ENCODE results near the gene ALG6. TPM values are rescaled to one million over a fixed set of nuclear protein-coding genes. Genes with fewer than 3 reads are reported as not detected.

The ALG6 gene
- total and polyA plus RNA-seq, 2 donors (not counting 1 experiment from before 2014, with no cell fraction given), result 12.5 to 15.9 TPM

- TF ChIP-seq EZH2 (IDR thresholded peaks at IDR 0.05; ENCODE audit: low read length, missing control alignments), result peak; percentile 81
- no peak for TF ChIP-seq CTCF (conservative IDR thresholded peaks at IDR 0.05 in 1 of 2, IDR thresholded peaks at IDR 0.05 in 1 of 2; ENCODE audit: low read depth in 1 of 2, low read length in 2 of 2)
- H3K9me3 ChIP-seq (ENCODE audit: control insufficient read depth, insufficient read depth, low read depth, low read length), result no peaks in the 10 kb centered on the region
- DNase-seq (ENCODE audit: low read depth in 2 of 2), result peak in 1 of 2 donors; percentile 17
Observed at GRCh38 chr1:63319046-63320021, 48.1 kb upstream of the ALG6 start.

GRCh38 chr1:63320022-63320721 lies 47.3 kb upstream of the ALG6 start:
- Histone ChIP-seq H3K9me3 (ENCODE audit: control insufficient read depth, insufficient read depth, low read depth, low read length) (no peaks in the 10 kb centered on the region), H3K4me1 (ENCODE audit: control insufficient read depth, extremely low read depth, insufficient read depth, low read length) (no peaks in the 10 kb centered on the region), H3K27me3 (ENCODE audit: control insufficient read depth, insufficient read depth, low read length) (peaks cover 88% of the 10 kb centered on the region), H3K36me3 (ENCODE audit: control insufficient read depth, insufficient read depth, low read length) (no peaks in the 10 kb centered on the region), H3K4me2 (ENCODE audit: extremely low read depth, insufficient read depth, low read length) (no peak overlapping the region), H3K79me2 (ENCODE audit: control insufficient read depth, insufficient read depth, low read length) (no peaks in the 10 kb centered on the region), H3K27ac (ENCODE audit: insufficient read depth, low read length) (no peak overlapping the region), H3K4me3 (replicated peaks in 1 of 4; ENCODE audit: control extremely low read depth in 1 of 4, insufficient read depth in 1 of 4, low read depth in 3 of 4, low read length in 4 of 4) (no peak overlapping the region), H4K20me1 (ENCODE audit: control insufficient read depth, extremely low read depth, insufficient read depth, low read length) (no peaks in the 10 kb centered on the region), H3K9ac (ENCODE audit: insufficient read depth, low read length) (no peak overlapping the region), H2AFZ (ENCODE audit: low read length) (no peak overlapping the region)
- TF ChIP-seq EZH2 (IDR thresholded peaks at IDR 0.05; ENCODE audit: low read length, missing control alignments), result peak; percentile 53
- no peak for TF ChIP-seq CTCF (conservative IDR thresholded peaks at IDR 0.05 in 1 of 2, IDR thresholded peaks at IDR 0.05 in 1 of 2; ENCODE audit: low read depth in 1 of 2, low read length in 2 of 2)
- DNase-seq (ENCODE audit: low read depth in 2 of 2), result peak in 1 of 2 donors; percentile 28

More at GRCh38 chr1:63319046-63320021, 48.1 kb upstream of the ALG6 start:
- Histone ChIP-seq H3K4me2 (ENCODE audit: extremely low read depth, insufficient read depth, low read length) (no peak overlapping the region), H3K9ac (ENCODE audit: insufficient read depth, low read length) (no peak overlapping the region), H3K36me3 (ENCODE audit: control insufficient read depth, insufficient read depth, low read length) (no peaks in the 10 kb centered on the region), H3K4me1 (ENCODE audit: control insufficient read depth, extremely low read depth, insufficient read depth, low read length) (no peaks in the 10 kb centered on the region), H4K20me1 (ENCODE audit: control insufficient read depth, extremely low read depth, insufficient read depth, low read length) (no peaks in the 10 kb centered on the region), H3K79me2 (ENCODE audit: control insufficient read depth, insufficient read depth, low read length) (no peaks in the 10 kb centered on the region), H3K27ac (ENCODE audit: insufficient read depth, low read length) (no peak overlapping the region), H2AFZ (ENCODE audit: low read length) (no peak overlapping the region), H3K4me3 (replicated peaks in 1 of 4; ENCODE audit: control extremely low read depth in 1 of 4, insufficient read depth in 1 of 4, low read depth in 3 of 4, low read length in 4 of 4) (no peak overlapping the region), H3K27me3 (ENCODE audit: control insufficient read depth, insufficient read depth, low read length) (peaks cover 83% of the 10 kb centered on the region)
